SW480 (cell line): ENCODE measurements around the gene KLK10.

Experiments used
- DNase-seq: peaks from one replicate; pipeline ENCODE4 v3.0.0-alpha.2; 2016; ENCODE audit warnings: low spot score

The KLK10 gene

DNA sequence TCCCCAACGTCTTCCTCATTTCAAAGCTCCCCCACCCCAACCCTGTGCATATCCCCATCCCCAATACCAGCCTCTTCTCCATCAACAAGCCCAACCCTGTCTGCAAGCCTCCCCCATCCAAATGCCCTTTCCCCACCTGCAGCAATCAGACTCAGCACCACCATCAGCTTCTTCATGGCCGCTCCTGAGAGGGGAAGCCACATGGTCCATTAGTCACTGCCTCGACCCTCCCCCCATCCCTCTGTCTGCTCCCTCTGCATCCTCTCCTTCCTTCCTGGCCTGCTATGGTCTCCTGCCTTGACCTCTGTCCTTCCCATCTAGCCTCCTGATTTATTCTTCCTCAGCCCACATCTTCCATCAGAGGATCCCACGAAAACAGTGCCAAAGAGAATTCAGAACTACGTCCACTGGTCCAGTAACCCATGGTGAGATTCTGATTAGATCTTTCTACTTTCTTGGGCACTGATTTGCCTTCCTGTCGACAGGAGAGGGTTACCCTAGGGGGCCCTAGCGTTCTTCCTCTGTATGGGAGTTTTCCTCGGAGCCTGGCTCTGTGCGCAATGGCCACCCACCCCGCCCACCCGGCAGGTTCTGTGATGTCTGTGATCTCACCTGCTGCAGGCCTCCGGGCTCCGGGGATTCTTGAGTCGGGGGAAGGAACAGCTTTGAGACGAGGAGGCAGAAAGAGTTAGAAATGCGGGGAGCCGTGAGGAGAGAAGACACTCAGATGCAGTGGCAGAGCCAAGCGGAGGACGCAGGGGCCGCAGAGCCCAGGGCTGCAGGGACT is 51.4 kb downstream of the KLK10 start:
- peak; percentile 57 for DNase-seq

DNA sequence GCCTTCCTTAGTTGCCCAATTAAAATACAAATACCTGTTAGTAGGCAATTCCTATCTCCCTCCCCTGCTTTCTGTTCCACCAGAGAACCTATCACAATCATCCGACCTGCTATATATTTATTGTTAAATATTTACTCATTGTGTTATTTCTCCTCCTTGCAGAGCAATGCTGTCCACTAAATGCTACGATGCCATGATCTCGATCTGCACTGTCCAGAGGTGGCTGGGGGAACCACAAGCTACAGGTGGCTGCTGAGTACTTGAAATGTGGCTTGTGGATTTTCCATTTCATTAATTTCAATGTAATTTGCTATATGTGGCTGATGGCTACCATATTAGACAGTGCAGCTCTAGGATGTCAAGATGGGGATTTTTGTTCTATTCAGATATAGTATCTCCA is 55.2 kb downstream of the KLK10 start:
- no peak for DNase-seq

DNA sequence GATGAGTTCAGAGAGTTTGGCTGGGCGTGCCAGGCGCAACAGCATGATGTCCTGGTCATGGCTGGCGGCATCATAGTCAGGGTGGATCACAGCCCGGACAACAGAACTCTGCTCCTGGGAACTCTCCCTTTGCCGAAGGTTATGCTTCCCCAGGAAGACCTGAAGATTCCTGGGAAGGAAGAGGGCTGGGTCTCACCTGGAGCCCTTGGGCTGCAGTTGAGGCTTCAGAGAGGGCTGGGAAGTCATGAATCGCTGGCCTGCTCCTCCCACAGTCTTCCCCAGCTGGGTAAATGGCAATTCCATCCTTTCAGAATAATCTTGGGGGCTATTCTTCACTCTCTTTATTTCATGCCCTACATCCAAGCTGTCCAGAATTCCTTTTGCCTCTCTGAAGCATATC is 56.1 kb downstream of the KLK10 start:
- no peak for DNase-seq
